PC-3 (cell line): ENCODE measurements around the gene ASTN2. TPM values are rescaled to one million over a fixed set of nuclear protein-coding genes. Genes with fewer than 3 reads are reported as not detected.

Source experiments
- ATAC-seq: fragments of 200-7000 bp; cut with Tn5 transposase; 2 replicates; pipeline ENCODE4 v1.9.1; 2020; ENCODE audit warnings: mild to moderate bottlenecking, moderate library complexity
- BruUV-seq: library from RNA; stranded (reverse); fragments of 400-500 nt; replicated peaks from 2 replicates; lab custom pipeline; 2021; lab: Mats Ljungman, UMichigan
- CTCF ChIA-PET: fragments of 300-600 bp; sonication (Branson Sonifier 250); formaldehyde crosslinking; loops from one replicate; lab custom pipeline; 2022; ENCODE audit warnings: antibody characterized with exemption; lab: Charles Lee
- POLR2A ChIA-PET: fragments of 300-600 bp; sonication (Branson Sonifier 250); formaldehyde crosslinking; loops from one replicate; lab custom pipeline; 2022; ENCODE audit warnings: antibody characterized with exemption; ENCODE audit not compliant: unreplicated experiment; lab: Charles Lee
- DNase-seq: peaks from one replicate; pipeline ENCODE4 v3.0.0-alpha.2; 2015
- H2AFZ ChIP-seq: fragments of 300-600 bp; sonication (generic); 2 replicates; pipeline ENCODE4 v1.6.0; 2016; ENCODE audit warnings: antibody characterized with exemption, low read length
- H3F3A ChIP-seq: fragments of 300-600 bp; sonication (generic); one replicate; pipeline ENCODE4 v1.6.0; 2017; ENCODE audit warnings: antibody characterized with exemption, low read length, control low read depth, mild to moderate bottlenecking; ENCODE audit not compliant: unreplicated experiment
- H3K27ac ChIP-seq: fragments of 300-600 bp; sonication (generic); 2 replicates; pipeline ENCODE4 v1.5.1; 2016; ENCODE audit warnings: mild to moderate bottlenecking, low read length
- H3K27me3 ChIP-seq: fragments of 300-600 bp; sonication (generic); 2 replicates; pipeline ENCODE4 v1.6.1; 2016; ENCODE audit warnings: low read length, mixed read lengths
- H3K36me3 ChIP-seq: fragments of 300-600 bp; sonication (generic); 2 replicates; pipeline ENCODE4 v1.6.1; 2016; ENCODE audit warnings: low read depth, mixed run types, low read length, mixed read lengths
- H3K4me1 ChIP-seq: fragments of 300-600 bp; sonication (generic); 2 replicates; pipeline ENCODE4 v1.5.1; 2016; ENCODE audit warnings: low read length; ENCODE audit not compliant: insufficient read depth
- H3K4me2 ChIP-seq: fragments of 300-600 bp; sonication (generic); 2 replicates; pipeline ENCODE4 v1.6.0; 2016; ENCODE audit warnings: low read length
- H3K4me3 ChIP-seq: fragments of 300-600 bp; sonication (generic); 2 replicates; pipeline ENCODE4 v1.5.1; 2016; ENCODE audit warnings: mild to moderate bottlenecking, low read length, mixed read lengths
- H3K79me2 ChIP-seq: fragments of 300-600 bp; sonication (generic); 2 replicates; pipeline ENCODE4 v1.6.1; 2017; ENCODE audit warnings: low read length, mixed read lengths
- H3K9ac ChIP-seq: fragments of 300-600 bp; sonication (generic); 2 replicates; pipeline ENCODE4 v1.6.0; 2016; ENCODE audit warnings: mild to moderate bottlenecking, low read length
- H3K9me2 ChIP-seq: fragments of 300-600 bp; sonication (generic); replicated peaks from 2 replicates; pipeline ENCODE4 v1.6.1; 2016; ENCODE audit warnings: mixed run types, low read length, mixed read lengths
- H3K9me3 ChIP-seq: fragments of 300-600 bp; sonication (generic); 2 replicates; pipeline ENCODE4 v1.6.1; 2016; ENCODE audit warnings: low read length, mixed read lengths
- H4K20me1 ChIP-seq: fragments of 300-600 bp; sonication (generic); 2 replicates; pipeline ENCODE4 v1.6.1; 2016; ENCODE audit warnings: low read length, mixed read lengths
- EZH2 ChIP-seq: fragments of 300-600 bp; sonication (generic); IDR thresholded peaks from one replicate; pipeline ENCODE4 v1.6.1; 2017; ENCODE audit warnings: antibody characterized with exemption, mild to moderate bottlenecking, low read length; ENCODE audit not compliant: unreplicated experiment
- EZH2phosphoT487 ChIP-seq: fragments of 300-600 bp; sonication (generic); IDR thresholded peaks from 2 replicates; pipeline ENCODE4 v1.6.1; 2018; ENCODE audit warnings: mild to moderate bottlenecking, antibody characterized with exemption, low read length, borderline replicate concordance
- intact Hi-C: fragments of 100-400 bp; cut with micrococcal nuclease; formaldehyde crosslinking; loops from 2 replicates; pipeline ENCODE4 v1.9.0; 2023
- total RNA-seq: library from RNA; depleted of rRNA; stranded (reverse); fragments of >200 nt; gene quantifications from 2 replicates; pipeline ENCODE4 v1.2.3, GENCODE V29; 2014
- TF ChIP-seq, protein P1 (sequence below): fragments of 300-600 bp; sonication (generic); conservative IDR thresholded peaks from 2 replicates; pipeline ENCODE4 v1.5.1; 2017; ENCODE audit warnings: antibody characterized with exemption, low read depth, mild to moderate bottlenecking, low read length

The ASTN2 gene
- total RNA-seq, 1 experiment from 2014 or later: 3.5 TPM

DNA sequence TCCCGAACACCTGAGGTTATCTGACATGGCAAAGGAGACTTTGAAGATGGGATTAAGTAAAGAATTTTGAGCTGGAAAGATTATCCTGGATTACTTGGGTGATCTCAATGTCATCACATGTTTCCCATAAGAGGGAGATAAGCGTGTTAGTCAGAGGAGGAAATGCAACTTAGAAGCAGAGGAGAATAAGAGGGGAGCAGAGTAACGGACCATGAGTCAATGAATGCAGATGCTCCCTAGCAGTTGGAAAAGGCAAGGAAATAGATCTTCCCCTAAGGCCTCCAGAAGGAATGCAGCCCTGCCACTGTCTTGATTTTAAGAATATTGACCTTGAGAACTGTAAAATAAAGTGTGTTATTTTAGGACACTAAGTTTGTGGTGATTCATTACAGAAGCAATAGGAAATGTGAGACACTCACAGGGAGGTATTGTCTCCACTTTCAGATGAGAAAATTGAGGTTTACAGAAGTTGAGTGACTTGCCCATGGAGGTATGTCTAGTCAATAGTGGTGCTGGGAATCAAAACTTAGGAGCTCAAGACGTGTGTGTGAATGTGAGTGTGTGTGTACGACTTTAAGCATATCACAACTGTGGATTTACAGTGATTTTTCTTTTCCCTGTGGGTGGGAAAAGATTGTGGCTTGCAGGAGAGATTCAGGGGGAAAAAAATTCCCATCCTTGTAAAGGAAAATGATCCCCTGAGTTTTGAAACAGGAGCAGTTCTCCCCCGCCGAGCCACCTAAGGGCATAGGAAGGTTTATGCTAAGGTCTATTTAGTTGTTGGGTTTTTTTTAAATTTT is 602.4 kb downstream of the ASTN2 start:
- CTCF ChIA-PET: no interaction called here
- Histone ChIP-seq H2AFZ (no peak overlapping the region), H3K9me2 (no peaks in the 10 kb centered on the region), H3K4me2 (no peak overlapping the region), H3K4me3 (no peak overlapping the region), H3K9me3 (no peaks in the 10 kb centered on the region), H3F3A (no peaks in the 10 kb centered on the region), H3K4me1 (no peaks in the 10 kb centered on the region), H3K27me3 (no peaks in the 10 kb centered on the region; the same call in 1 of the 2 replicates), H3K27ac (no peak overlapping the region), H4K20me1 (no peaks in the 10 kb centered on the region), H3K79me2 (no peaks in the 10 kb centered on the region), H3K9ac (no peak overlapping the region), H3K36me3 (no peaks in the 10 kb centered on the region)
- no TSS peak for BruUV-seq
- TF ChIP-seq EZH2 (no peak), EZH2phosphoT487 (no peak)
- TF ChIP-seq, protein P1, sequence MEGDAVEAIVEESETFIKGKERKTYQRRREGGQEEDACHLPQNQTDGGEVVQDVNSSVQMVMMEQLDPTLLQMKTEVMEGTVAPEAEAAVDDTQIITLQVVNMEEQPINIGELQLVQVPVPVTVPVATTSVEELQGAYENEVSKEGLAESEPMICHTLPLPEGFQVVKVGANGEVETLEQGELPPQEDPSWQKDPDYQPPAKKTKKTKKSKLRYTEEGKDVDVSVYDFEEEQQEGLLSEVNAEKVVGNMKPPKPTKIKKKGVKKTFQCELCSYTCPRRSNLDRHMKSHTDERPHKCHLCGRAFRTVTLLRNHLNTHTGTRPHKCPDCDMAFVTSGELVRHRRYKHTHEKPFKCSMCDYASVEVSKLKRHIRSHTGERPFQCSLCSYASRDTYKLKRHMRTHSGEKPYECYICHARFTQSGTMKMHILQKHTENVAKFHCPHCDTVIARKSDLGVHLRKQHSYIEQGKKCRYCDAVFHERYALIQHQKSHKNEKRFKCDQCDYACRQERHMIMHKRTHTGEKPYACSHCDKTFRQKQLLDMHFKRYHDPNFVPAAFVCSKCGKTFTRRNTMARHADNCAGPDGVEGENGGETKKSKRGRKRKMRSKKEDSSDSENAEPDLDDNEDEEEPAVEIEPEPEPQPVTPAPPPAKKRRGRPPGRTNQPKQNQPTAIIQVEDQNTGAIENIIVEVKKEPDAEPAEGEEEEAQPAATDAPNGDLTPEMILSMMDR: no peak
- ATAC-seq (no peak), DNase-seq (no peak)
- intact Hi-C loops: no loop called here
- POLR2A ChIA-PET: no interaction called here

DNA sequence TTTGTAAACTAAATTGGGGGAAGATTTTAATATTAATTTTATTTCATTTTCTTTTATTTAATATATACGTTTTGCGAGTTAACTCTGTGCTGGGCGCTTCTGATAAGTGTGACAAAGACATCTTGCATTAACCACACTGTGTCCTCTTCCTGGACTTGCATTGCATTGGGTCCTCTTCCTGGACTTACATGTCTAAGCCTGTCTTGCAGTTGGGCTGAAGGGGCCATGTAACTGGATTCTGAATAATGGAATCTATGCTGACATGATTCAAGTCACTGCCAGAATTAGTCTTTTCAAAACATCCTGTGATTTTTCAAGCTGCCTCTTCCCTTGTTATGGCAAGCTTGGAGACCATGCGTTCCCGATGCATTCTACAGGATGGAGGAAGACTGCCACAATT is 605.2 kb downstream of the ASTN2 start:
- ChIA-PET POLR2A (no interaction called here), CTCF (no interaction called here)
- Histone ChIP-seq H3K9me3 (no peaks in the 10 kb centered on the region), H3K9me2 (no peaks in the 10 kb centered on the region), H4K20me1 (no peaks in the 10 kb centered on the region), H2AFZ (no peak overlapping the region), H3K79me2 (no peaks in the 10 kb centered on the region), H3K4me2 (no peak overlapping the region), H3K4me3 (no peak overlapping the region), H3K36me3 (no peaks in the 10 kb centered on the region), H3K27ac (no peak overlapping the region), H3K27me3 (no peaks in the 10 kb centered on the region; the same call in 1 of the 2 replicates), H3K4me1 (no peaks in the 10 kb centered on the region), H3F3A (no peaks in the 10 kb centered on the region), H3K9ac (no peak overlapping the region)
- DNase-seq (no peak), ATAC-seq (no peak)
- TF ChIP-seq, protein P1: no peak
- TF ChIP-seq EZH2 (no peak), EZH2phosphoT487 (no peak)
- BruUV-seq: no TSS peak
- intact Hi-C loops: no loop called here

DNA sequence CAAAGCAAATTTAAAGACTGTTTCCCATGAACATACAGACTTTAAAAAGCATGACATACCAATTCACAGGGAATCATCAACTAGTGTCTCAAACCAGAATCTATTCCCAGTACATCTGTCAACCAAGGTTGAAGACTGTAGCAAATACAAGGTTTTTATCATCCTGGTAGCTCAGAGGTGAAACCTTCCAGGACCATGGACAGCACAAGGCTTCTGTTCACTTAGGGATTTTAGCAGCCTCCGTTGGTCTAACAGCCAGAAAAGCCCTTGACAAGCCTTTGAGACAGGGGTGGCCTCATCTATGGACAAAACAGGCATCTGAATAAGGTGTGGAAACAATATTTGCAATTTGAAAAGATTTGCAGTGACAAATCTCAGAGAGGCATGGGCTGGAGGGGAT is 608.8 kb downstream of the ASTN2 start:
- H3K9ac ChIP-seq: no peak overlapping the region
- no peak overlapping the region for H2AFZ ChIP-seq
- H3K4me2 ChIP-seq: no peak overlapping the region
- H3K4me1 ChIP-seq: no peaks in the 10 kb centered on the region
- no peaks in the 10 kb centered on the region for H4K20me1 ChIP-seq
- DNase-seq: peak; percentile 7
- no peaks in the 10 kb centered on the region for H3K27me3 ChIP-seq
- TF ChIP-seq EZH2: no peak
- TF ChIP-seq EZH2phosphoT487: no peak
- TF ChIP-seq, protein P1: no peak
- H3K9me2 ChIP-seq: no peaks in the 10 kb centered on the region
- H3K27ac ChIP-seq: no peak overlapping the region
- H3K79me2 ChIP-seq: no peaks in the 10 kb centered on the region
- H3K36me3 ChIP-seq: no peaks in the 10 kb centered on the region
- ATAC-seq: no peak
- no peaks in the 10 kb centered on the region for H3K9me3 ChIP-seq
- no peaks in the 10 kb centered on the region for H3F3A ChIP-seq
- intact Hi-C loops: no loop called here
- no peak overlapping the region for H3K4me3 ChIP-seq
- POLR2A ChIA-PET: no interaction called here
- BruUV-seq: no TSS peak
- CTCF ChIA-PET: no interaction called here
